Liver (tissue), 9 donors: Measurements from ENCODE around the gene PGM5. TPM values are rescaled to one million over a fixed set of nuclear protein-coding genes. Genes with fewer than 3 reads are reported as not detected.

Source experiments
- DNase-seq: peaks from one replicate; pipeline ENCODE4 v3.0.0-alpha.2; 2017; ENCODE audit warnings: low spot score
- H3K27ac ChIP-seq, 2 donors: one replicate each; pipeline ENCODE4 v1.7.0; 2013; ENCODE audit warnings: inconsistent platforms in 2 of 2, low read length in 2 of 2, control low read depth in 1 of 2, low read depth in 1 of 2, mild to moderate bottlenecking in 1 of 2
- H3K27me3 ChIP-seq, 4 donors: one replicate each; pipeline versions ENCODE4 v1.6.1 to v1.7.0; 2013; ENCODE audit warnings: low read length in 3 of 4, inconsistent platforms in 1 of 4, mild to moderate bottlenecking in 1 of 4, moderate library complexity in 1 of 4; ENCODE audit not compliant: control insufficient read depth in 4 of 4, insufficient read depth in 4 of 4
- H3K36me3 ChIP-seq, 4 donors: one replicate each; pipeline versions ENCODE4 v1.6.1 to v1.7.0; 2013; ENCODE audit warnings: low read length in 3 of 4, mild to moderate bottlenecking in 3 of 4, low read depth in 1 of 4, moderate library complexity in 1 of 4; ENCODE audit not compliant: control insufficient read depth in 4 of 4, insufficient read depth in 3 of 4
- H3K4me1 ChIP-seq, 4 donors: one replicate each; pipeline versions ENCODE4 v1.6.1 to v1.7.0; 2013; ENCODE audit warnings: low read length in 3 of 4, mild to moderate bottlenecking in 3 of 4, moderate library complexity in 1 of 4; ENCODE audit not compliant: control insufficient read depth in 4 of 4, insufficient read depth in 4 of 4
- H3K4me3 ChIP-seq, 3 donors: one replicate each; pipeline versions ENCODE4 v1.6.1 to v1.7.0; 2013; ENCODE audit warnings: low read length in 3 of 3, control low read depth in 1 of 3, low read depth in 1 of 3, mild to moderate bottlenecking in 1 of 3
- H3K9ac ChIP-seq, 2 donors: one replicate each; pipeline ENCODE4 v1.7.0; 2013; ENCODE audit warnings: low read length in 2 of 2, mild to moderate bottlenecking in 2 of 2, moderate library complexity in 2 of 2, control low read depth in 1 of 2, low read depth in 1 of 2
- H3K9me3 ChIP-seq, 4 donors: one replicate each; pipeline versions ENCODE4 v1.6.1 to v1.7.0; 2013; ENCODE audit warnings: low read length in 3 of 4; ENCODE audit not compliant: control insufficient read depth in 4 of 4
- ATF3 ChIP-seq: IDR thresholded peaks from 2 replicates; pipeline ENCODE4 v1.6.1; 2016; ENCODE audit warnings: antibody characterized with exemption
- CTCF ChIP-seq: fragments of 150-350 bp; IDR thresholded peaks from 2 replicates; pipeline ENCODE4 v1.5.1; 2017; ENCODE audit warnings: improper control_type of control experiment, low read depth, low read length; ENCODE audit not compliant: missing input control
- EGR1 ChIP-seq, 2 donors: IDR thresholded peaks; 2 replicates each; pipeline ENCODE4 v1.6.1; 2016 to 2018; ENCODE audit warnings: antibody characterized with exemption in 2 of 2, low read depth in 2 of 2
- FOXA1 ChIP-seq: IDR thresholded peaks from 2 replicates; pipeline ENCODE4 v1.6.1; 2016; ENCODE audit warnings: antibody characterized with exemption
- FOXA2 ChIP-seq: IDR thresholded peaks from 2 replicates; pipeline ENCODE4 v1.6.1; 2016; ENCODE audit warnings: antibody characterized with exemption
- GABPA ChIP-seq, 2 donors: IDR thresholded peaks in 1 of 2; conservative IDR thresholded peaks in 1 of 2; 2 replicates each; pipeline ENCODE4 v1.6.1; 2016; ENCODE audit warnings: antibody characterized with exemption in 2 of 2, mild to moderate bottlenecking in 1 of 2, moderate library complexity in 1 of 2
- HNF4A ChIP-seq, 2 donors: conservative IDR thresholded peaks; 2 replicates each; pipeline ENCODE4 v1.6.1; 2016; ENCODE audit warnings: antibody characterized with exemption in 2 of 2, mild to moderate bottlenecking in 2 of 2
- HNF4G ChIP-seq: IDR thresholded peaks from 2 replicates; pipeline ENCODE4 v1.6.1; 2016; ENCODE audit warnings: antibody characterized with exemption
- JUND ChIP-seq, 2 donors: IDR thresholded peaks; 2 replicates each; pipeline ENCODE4 v1.6.1; 2016; ENCODE audit warnings: antibody characterized with exemption in 2 of 2
- MAX ChIP-seq: IDR thresholded peaks from 2 replicates; pipeline ENCODE4 v1.6.1; 2016; ENCODE audit warnings: antibody characterized with exemption
- NR2F2 ChIP-seq: IDR thresholded peaks from 2 replicates; pipeline ENCODE4 v1.6.1; 2016; ENCODE audit warnings: antibody characterized with exemption
- REST ChIP-seq: IDR thresholded peaks from 2 replicates; pipeline ENCODE4 v1.6.1; 2016; ENCODE audit warnings: antibody characterized with exemption, mild to moderate bottlenecking
- RXRA ChIP-seq, 2 donors: IDR thresholded peaks; 2 replicates each; pipeline ENCODE4 v1.6.1; 2017 to 2018; ENCODE audit warnings: antibody characterized with exemption in 2 of 2, mild to moderate bottlenecking in 1 of 2
- SP1 ChIP-seq: IDR thresholded peaks from 2 replicates; pipeline ENCODE4 v1.6.1; 2018; ENCODE audit warnings: antibody characterized with exemption, mild to moderate bottlenecking
- TAF1 ChIP-seq: conservative IDR thresholded peaks from 2 replicates; pipeline ENCODE4 v1.6.1; 2016; ENCODE audit warnings: antibody characterized with exemption, mild to moderate bottlenecking
- YY1 ChIP-seq: IDR thresholded peaks from 2 replicates; pipeline ENCODE4 v1.6.1; 2016; ENCODE audit warnings: antibody characterized with exemption, mild to moderate bottlenecking
- ZBTB33 ChIP-seq: IDR thresholded peaks from 2 replicates; pipeline ENCODE4 v1.6.1; 2016; ENCODE audit warnings: antibody characterized with exemption
- WGBS: extraction: QIAGEN DNeasy Blood & Tissue Kit; methylation state at CpG from one replicate; pipeline ENCODE4 v1.1.7; 2013; 5-methylcytosine and 5-hydroxymethylcytosine counted together
- polyA plus RNA-seq, 2 donors: library from polyadenylated mRNA; stranded (reverse) in 1 of 2; unstranded in 1 of 2; fragments of 200-250 nt in 1 of 2; fragments of >200 nt in 1 of 2; fragmentation: Nextera tagmentation in 1 of 2; extraction: Ambion mirVana in 1 of 2; gene quantifications; one replicate each; pipeline versions ENCODE4 v1.2.1 to v1.2.3, GENCODE V29; 2013 to 2015
- total RNA-seq, 2 donors: library from RNA; depleted of rRNA; stranded (reverse); fragments of >200 nt; gene quantifications; one replicate each; pipeline ENCODE4 v1.2.3, GENCODE V29; 2014
- donor health status: healthy.
- donor health status: healthy.
- donor health status: healthy.
- donor health status: healthy.
- donor health status: healthy.

PGM5 gene
- total and polyA plus RNA-seq, 4 donors: 0.63 to 8.5 (median 2.2) TPM

- no peak overlapping the region for H3K4me3 ChIP-seq
- no peak overlapping the region for H3K9ac ChIP-seq
- H3K27ac ChIP-seq: no peak overlapping the region
- no peaks in the 10 kb centered on the region for H3K9me3 ChIP-seq
- DNase-seq: no peak
- peaks cover 0 to 4% (median 0%) of the 10 kb centered on the region in 4 donors for H3K27me3 ChIP-seq
- H3K36me3 ChIP-seq: no peaks in the 10 kb centered on the region
- WGBS: 62% methylated on average over 3 of the region's 3 CpGs
- no peaks in the 10 kb centered on the region for H3K4me1 ChIP-seq
- no peak for TF ChIP-seq REST
- TF ChIP-seq HNF4G: no peak
- no peak for TF ChIP-seq JUND (IDR thresholded peaks at IDR 0.05)
- no peak for TF ChIP-seq YY1
- no peak for TF ChIP-seq MAX
- no peak for TF ChIP-seq FOXA1
- no peak for TF ChIP-seq HNF4A (conservative IDR thresholded peaks at IDR 0.05)
- no peak for TF ChIP-seq SP1
- TF ChIP-seq TAF1: no peak
- TF ChIP-seq EGR1 (IDR thresholded peaks at IDR 0.05; ENCODE audit: low read depth in 2 of 2): no peak
- TF ChIP-seq FOXA2: no peak
- TF ChIP-seq CTCF: no peak
- no peak for TF ChIP-seq ATF3
These were observed 63.5 kb downstream of the PGM5 start for GRCh38 chr9:68419901-68420300.

- DNase-seq: no peak
- WGBS: 77% methylated on average over 1 of the region's 1 CpG
- H3K4me1 ChIP-seq: no peaks in the 10 kb centered on the region
- no peak overlapping the region for H3K4me3 ChIP-seq
- TF ChIP-seq YY1 (no peak), RXRA (IDR thresholded peaks at IDR 0.05) (no peak), JUND (IDR thresholded peaks at IDR 0.05) (no peak), SP1 (no peak), FOXA2 (no peak), CTCF (no peak), NR2F2 (no peak), EGR1 (IDR thresholded peaks at IDR 0.05; ENCODE audit: low read depth in 2 of 2) (no peak), HNF4A (conservative IDR thresholded peaks at IDR 0.05) (no peak), MAX (no peak), HNF4G (no peak), FOXA1 (no peak), TAF1 (no peak), GABPA (IDR thresholded peaks at IDR 0.05 in 1 of 2, conservative IDR thresholded peaks at IDR 0.05 in 1 of 2) (no peak), ZBTB33 (no peak), REST (no peak)
- no peaks in the 10 kb centered on the region for H3K36me3 ChIP-seq
- H3K27me3 ChIP-seq: no peaks in the 10 kb centered on the region
- no peak overlapping the region for H3K27ac ChIP-seq
- H3K9ac ChIP-seq: no peak overlapping the region
- H3K9me3 ChIP-seq: no peaks in the 10 kb centered on the region
These were observed 70.3 kb downstream of the PGM5 start for GRCh38 chr9:68426755-68427154.
